Osteoblast (primary cell): ENCODE measurements around the gene DEUP1. TPM values are rescaled to one million over a fixed set of nuclear protein-coding genes. Genes with fewer than 3 reads are reported as not detected.

Source experiments
- DNase-seq: peaks from one replicate; pipeline ENCODE4 v3.0.0; 2011; ENCODE audit warnings: low spot score, mixed read lengths; ENCODE audit not compliant: insufficient read length; ENCODE audit errors: missing footprints
- H2AFZ ChIP-seq: 2 replicates; pipeline ENCODE4 v1.6.0; 2011; ENCODE audit warnings: mild to moderate bottlenecking, low read length
- H3K27ac ChIP-seq: 2 replicates; pipeline ENCODE4 v1.5.1; 2011; ENCODE audit warnings: mild to moderate bottlenecking, low read depth, low read length, moderate library complexity
- H3K27me3 ChIP-seq: 2 replicates; pipeline ENCODE4 v1.6.0; 2012; ENCODE audit warnings: mild to moderate bottlenecking, control low read depth, inconsistent platforms, low read length, moderate library complexity; ENCODE audit not compliant: insufficient read depth
- H3K36me3 ChIP-seq: 2 replicates; pipeline ENCODE4 v1.5.1; 2011; ENCODE audit warnings: mild to moderate bottlenecking, low read length, control low read depth, moderate library complexity; ENCODE audit not compliant: insufficient read depth
- H3K4me1 ChIP-seq: 2 replicates; pipeline ENCODE4 v1.5.1; 2011; ENCODE audit warnings: mild to moderate bottlenecking, low read length, control low read depth, moderate library complexity; ENCODE audit not compliant: insufficient read depth
- H3K4me2 ChIP-seq: 2 replicates; pipeline ENCODE4 v1.6.0; 2011; ENCODE audit warnings: mild to moderate bottlenecking, low read length; ENCODE audit not compliant: insufficient read depth
- H3K4me3 ChIP-seq: fragments of 200-600 bp; sonication (generic); 3 replicates; pipeline ENCODE4 v1.5.1; 2012; ENCODE audit warnings: mild to moderate bottlenecking, low read length, inconsistent platforms; ENCODE audit not compliant: insufficient read depth
- H3K79me2 ChIP-seq: 2 replicates; pipeline ENCODE4 v1.6.0; 2012; ENCODE audit warnings: mild to moderate bottlenecking, low read length, control low read depth, inconsistent platforms; ENCODE audit not compliant: insufficient read depth
- H3K9me3 ChIP-seq: 2 replicates; pipeline ENCODE4 v1.5.1; 2011; ENCODE audit warnings: low read depth, low read length, control low read depth
- H4K20me1 ChIP-seq: 2 replicates; pipeline ENCODE4 v1.6.0; 2012; ENCODE audit warnings: mild to moderate bottlenecking, low read length, control low read depth; ENCODE audit not compliant: insufficient read depth
- total RNA-seq: library from RNA; depleted of rRNA; stranded (reverse); fragments of >200 nt; gene quantifications from 2 replicates; pipeline ENCODE4 v1.2.3, GENCODE V29; 2012
- TF ChIP-seq, protein P1 (sequence below): IDR thresholded peaks from 2 replicates; pipeline ENCODE4 v1.5.1; 2011; ENCODE audit warnings: mild to moderate bottlenecking, low read depth, low read length, moderate library complexity; ENCODE audit errors: extremely low read depth

The DEUP1 gene
- total RNA-seq, 1 donor: under 0.01 TPM

DNA sequence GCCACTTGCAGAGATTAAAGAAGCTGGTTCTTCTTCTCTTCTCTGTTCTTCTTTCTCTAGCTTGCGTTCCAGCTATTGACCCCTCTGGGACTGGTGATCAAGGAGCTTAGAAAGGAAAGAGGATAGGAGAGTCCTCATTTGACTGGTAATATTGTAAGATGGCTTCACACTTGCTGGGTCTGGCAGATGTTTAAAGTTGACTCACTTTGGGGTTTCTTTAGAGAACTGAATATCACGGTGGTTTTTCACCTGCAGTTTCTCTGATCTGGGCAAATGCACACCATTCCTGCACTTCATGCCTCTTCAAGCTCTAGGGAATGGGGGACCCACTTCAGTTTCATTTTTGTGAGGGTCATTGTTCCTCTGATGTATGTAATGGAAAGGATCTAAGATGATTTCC is 41.8 kb upstream of the DEUP1 start:
- H3K79me2 ChIP-seq: no peaks in the 10 kb centered on the region
- H3K4me1 ChIP-seq: no peaks in the 10 kb centered on the region
- no peak overlapping the region for H2AFZ ChIP-seq
- H3K36me3 ChIP-seq: no peaks in the 10 kb centered on the region
- H4K20me1 ChIP-seq: no peaks in the 10 kb centered on the region
- H3K9me3 ChIP-seq: no peaks in the 10 kb centered on the region
- no peak overlapping the region for H3K4me2 ChIP-seq
- H3K27me3 ChIP-seq: no peaks in the 10 kb centered on the region
- H3K27ac ChIP-seq: no peak overlapping the region
- no peak overlapping the region for H3K4me3 ChIP-seq
- TF ChIP-seq, protein P1, sequence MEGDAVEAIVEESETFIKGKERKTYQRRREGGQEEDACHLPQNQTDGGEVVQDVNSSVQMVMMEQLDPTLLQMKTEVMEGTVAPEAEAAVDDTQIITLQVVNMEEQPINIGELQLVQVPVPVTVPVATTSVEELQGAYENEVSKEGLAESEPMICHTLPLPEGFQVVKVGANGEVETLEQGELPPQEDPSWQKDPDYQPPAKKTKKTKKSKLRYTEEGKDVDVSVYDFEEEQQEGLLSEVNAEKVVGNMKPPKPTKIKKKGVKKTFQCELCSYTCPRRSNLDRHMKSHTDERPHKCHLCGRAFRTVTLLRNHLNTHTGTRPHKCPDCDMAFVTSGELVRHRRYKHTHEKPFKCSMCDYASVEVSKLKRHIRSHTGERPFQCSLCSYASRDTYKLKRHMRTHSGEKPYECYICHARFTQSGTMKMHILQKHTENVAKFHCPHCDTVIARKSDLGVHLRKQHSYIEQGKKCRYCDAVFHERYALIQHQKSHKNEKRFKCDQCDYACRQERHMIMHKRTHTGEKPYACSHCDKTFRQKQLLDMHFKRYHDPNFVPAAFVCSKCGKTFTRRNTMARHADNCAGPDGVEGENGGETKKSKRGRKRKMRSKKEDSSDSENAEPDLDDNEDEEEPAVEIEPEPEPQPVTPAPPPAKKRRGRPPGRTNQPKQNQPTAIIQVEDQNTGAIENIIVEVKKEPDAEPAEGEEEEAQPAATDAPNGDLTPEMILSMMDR: no peak
- no peak for DNase-seq

DNA sequence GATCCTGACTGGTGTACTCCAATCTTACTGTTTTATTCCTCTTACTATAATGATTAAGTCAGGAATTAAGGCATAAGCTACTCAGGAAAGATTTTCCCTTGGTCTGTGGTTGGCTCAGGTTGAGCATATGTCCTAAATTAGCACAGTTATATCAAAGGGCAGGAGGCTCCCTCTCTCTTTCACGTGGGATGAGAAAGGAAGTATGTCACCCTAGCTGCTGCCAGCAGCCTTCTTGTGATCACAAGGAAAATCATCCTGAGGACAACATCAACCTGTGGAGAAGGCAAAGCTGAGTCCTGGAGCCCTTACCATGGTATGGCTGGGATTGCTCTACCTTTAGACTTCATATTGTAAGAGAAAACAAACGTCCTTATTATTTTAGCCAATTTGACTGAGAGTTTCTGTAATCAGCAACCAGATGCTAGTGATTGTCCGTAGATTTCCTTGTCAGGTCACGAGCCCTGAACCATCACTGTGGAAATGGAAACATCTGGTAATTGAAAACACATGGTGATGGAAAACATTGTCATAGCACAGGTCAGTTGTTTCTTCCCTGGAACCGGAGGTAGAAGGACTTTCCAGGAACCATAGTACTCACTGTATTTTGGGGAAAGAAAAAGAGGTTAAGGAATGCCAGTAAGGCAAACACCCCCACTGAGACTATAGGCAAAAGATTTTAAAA is 40.6 kb upstream of the DEUP1 start:
- H4K20me1 ChIP-seq: no peaks in the 10 kb centered on the region
- H3K4me3 ChIP-seq: no peak overlapping the region
- H3K36me3 ChIP-seq: no peaks in the 10 kb centered on the region
- H3K4me2 ChIP-seq: no peak overlapping the region
- DNase-seq: no peak
- H3K9me3 ChIP-seq: no peaks in the 10 kb centered on the region
- no peak overlapping the region for H3K27ac ChIP-seq
- no peaks in the 10 kb centered on the region for H3K4me1 ChIP-seq
- TF ChIP-seq, protein P1: no peak
- H2AFZ ChIP-seq: no peak overlapping the region
- H3K79me2 ChIP-seq: no peaks in the 10 kb centered on the region
- no peaks in the 10 kb centered on the region for H3K27me3 ChIP-seq

DNA sequence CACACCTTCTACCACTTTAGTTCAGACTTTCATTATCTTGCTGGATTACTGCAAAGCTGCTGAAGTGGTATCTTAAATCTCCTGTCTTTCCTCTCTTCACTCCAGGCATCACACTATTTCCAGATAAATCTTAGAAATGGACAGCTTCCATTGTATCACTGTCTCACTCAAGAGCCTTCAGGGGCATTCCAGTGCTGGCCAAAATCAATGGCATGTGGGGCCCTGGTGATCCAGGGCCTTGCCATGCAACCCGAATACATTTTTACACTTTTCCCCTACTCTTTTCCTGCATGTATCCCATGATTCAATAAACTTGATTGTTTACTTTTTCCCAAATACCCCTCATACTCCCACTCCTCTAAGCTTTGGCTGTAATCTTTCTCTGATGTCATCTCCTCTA is 39.4 kb upstream of the DEUP1 start:
- no peaks in the 10 kb centered on the region for H4K20me1 ChIP-seq
- H3K27ac ChIP-seq: no peak overlapping the region
- H3K79me2 ChIP-seq: no peaks in the 10 kb centered on the region
- H3K27me3 ChIP-seq: no peaks in the 10 kb centered on the region
- DNase-seq: no peak
- TF ChIP-seq, protein P1: no peak
- H3K9me3 ChIP-seq: no peaks in the 10 kb centered on the region
- H3K4me3 ChIP-seq: no peak overlapping the region
- H3K36me3 ChIP-seq: no peaks in the 10 kb centered on the region
- H3K4me1 ChIP-seq: no peaks in the 10 kb centered on the region
- H3K4me2 ChIP-seq: no peak overlapping the region
- H2AFZ ChIP-seq: no peak overlapping the region

DNA sequence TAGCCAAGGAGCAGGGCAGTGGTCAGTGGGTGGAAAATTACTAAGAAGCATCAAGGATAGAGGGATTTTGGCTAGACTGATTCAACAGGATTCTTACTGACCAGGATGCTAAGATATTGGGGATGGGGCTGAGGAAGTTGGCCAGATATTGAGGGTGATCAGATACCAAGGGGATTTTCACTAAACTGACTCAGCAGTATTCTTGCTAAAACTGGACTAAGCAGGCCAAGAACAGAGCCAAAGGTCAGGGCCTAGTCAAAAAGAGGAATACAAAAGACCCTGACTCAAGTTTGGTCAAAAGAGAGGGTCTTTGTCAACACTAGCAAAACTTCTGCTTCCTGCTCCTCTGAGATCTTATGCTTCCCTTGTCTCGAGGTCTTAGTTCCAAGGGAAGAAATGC is 38.6 kb upstream of the DEUP1 start:
- no peaks in the 10 kb centered on the region for H3K79me2 ChIP-seq
- H3K27ac ChIP-seq: no peak overlapping the region
- no peaks in the 10 kb centered on the region for H3K9me3 ChIP-seq
- no peak overlapping the region for H3K4me3 ChIP-seq
- TF ChIP-seq, protein P1: no peak
- DNase-seq: no peak
- H2AFZ ChIP-seq: no peak overlapping the region
- H3K4me2 ChIP-seq: no peak overlapping the region
- H4K20me1 ChIP-seq: no peaks in the 10 kb centered on the region
- H3K36me3 ChIP-seq: no peaks in the 10 kb centered on the region
- H3K4me1 ChIP-seq: no peaks in the 10 kb centered on the region
- no peaks in the 10 kb centered on the region for H3K27me3 ChIP-seq
